ENCODE data around the gene UBE2J1.
"Not testable (repeated sequence)": the region's sequence is repeated elsewhere in the genome, so short reads cannot be mapped to it uniquely, and the experiment has no call there.

The UBE2J1 gene, protein sequence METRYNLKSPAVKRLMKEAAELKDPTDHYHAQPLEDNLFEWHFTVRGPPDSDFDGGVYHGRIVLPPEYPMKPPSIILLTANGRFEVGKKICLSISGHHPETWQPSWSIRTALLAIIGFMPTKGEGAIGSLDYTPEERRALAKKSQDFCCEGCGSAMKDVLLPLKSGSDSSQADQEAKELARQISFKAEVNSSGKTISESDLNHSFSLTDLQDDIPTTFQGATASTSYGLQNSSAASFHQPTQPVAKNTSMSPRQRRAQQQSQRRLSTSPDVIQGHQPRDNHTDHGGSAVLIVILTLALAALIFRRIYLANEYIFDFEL

DNA sequence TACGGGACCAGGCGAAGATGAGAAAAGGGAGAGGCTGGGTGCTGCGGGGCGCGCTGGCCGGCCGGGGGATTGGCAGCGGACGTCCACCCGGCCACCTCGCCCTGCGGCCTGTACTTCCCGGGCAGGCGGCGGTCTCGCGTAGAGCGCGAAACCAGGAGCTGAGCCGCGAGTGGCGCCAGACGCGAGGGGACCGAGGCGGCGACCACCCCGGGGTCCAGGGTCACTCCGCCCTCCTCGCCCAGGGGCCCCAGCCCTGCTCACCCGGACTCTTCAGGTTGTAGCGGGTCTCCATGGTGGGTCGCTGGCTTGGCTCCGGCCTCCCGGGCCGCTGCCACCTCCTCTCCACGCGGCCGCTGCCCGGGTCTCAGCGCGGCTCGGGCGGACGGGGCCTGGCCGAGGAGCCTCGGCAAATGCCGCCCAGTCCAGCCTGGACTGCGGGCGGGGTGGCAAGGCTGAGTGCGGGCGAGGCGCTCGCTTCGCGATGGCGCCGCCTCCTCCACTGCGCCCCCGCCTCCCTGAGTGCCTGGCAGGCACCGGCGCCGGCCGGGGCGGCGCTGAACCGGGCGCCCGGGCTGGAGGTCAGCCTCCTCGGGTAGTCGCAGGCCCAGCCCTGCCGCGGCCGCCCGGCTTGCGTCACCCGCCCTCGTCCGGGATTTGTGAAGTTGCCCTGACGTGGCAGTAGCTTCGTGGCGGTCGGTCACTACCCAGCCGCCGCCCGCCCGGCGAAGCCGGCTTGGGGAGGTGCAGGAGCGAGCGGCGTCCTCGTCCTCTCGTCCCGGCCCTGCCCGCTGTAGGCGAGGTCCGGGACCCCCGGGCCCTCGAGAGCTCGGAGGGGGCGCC is at the start of gene UBE2J1:
TSS of gene UBE2J1 (minus strand) at position 445 of the 840 bp plus-strand sequence. CDS start at position 292, 153 bp downstream.
- DNase-seq (ENCODE audit: low spot score): peak; percentile 97

DNA sequence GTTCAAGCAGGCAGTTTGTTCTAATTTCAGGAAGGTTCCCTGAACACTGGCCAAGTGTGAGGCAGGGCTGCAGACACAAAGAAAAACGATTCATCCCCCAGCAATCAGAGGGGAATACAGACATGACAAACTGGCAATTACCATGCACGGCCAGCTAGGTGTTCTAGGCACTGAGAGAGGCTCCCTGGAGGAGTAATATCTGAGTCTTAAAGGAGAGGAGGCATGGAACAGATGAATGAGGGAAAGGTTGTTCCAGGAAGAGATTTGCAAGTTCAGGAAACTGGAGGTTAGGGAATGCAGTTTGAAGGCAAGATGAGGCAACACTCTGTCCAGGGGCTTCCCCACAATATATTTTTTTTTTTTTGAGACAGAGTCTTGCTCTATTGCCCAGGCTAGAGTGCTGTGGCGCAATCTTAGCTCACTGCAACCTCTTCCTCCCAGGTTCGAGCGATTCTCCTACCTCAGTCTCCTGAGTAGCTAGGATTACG is 48.4 kb upstream of the UBE2J1 start:
- DNase-seq (ENCODE audit: low spot score): no peak

DNA sequence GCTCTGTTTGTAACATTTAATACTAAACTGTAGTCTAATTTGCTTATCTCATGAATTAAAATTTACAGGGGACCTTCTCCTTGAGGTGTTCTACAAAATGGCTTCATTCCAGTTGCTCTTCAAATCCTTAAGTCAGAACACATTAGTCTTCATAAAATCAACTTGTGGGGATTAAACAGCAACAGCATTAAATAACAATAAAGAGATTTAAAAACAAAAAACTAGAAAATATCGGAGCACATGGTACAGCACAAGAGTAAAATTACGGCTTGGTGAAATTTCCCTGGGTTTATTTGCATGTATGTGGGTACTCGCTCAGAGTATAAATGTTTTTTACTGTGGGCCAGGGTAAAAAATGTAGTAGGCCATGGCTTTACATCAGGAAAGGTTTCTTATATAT is 47.5 kb upstream of the UBE2J1 start:
- DNase-seq (ENCODE audit: low spot score): no peak

DNA sequence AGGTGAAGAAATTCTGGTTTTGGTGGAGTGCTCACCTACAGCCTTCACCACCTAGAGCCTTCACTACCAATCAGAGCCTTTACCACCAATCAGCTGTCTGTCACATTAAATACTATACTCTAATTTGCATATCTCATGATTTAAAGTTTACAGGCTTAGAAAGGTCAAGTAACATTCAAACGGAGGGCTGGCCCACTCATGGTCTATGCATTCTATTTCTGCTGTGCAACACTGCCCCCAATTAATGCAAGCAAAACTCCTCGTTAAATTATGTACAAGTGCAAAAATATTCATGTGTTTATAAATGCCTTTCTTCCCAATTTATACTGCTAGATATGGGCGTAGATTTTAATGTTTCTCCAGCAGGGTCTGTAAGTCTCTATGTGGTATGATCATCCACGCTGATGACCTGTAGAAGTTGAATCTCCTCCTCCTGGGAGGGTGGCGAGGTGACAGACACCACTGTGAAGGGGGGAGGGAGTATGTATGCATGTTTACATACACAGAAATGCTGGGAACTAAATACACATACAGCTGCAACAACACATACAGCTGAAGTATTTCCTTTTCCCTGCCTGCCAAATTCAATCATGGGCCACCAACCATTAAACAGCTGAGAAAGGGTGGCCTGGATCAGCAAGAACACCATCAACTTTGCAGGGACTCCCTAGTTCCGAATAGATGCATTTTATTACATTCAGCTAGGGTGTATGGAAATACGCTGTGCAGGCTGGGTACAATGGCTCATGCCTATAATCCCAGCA is 46.4 kb upstream of the UBE2J1 start:
- DNase-seq (ENCODE audit: low spot score): no peak

DNA sequence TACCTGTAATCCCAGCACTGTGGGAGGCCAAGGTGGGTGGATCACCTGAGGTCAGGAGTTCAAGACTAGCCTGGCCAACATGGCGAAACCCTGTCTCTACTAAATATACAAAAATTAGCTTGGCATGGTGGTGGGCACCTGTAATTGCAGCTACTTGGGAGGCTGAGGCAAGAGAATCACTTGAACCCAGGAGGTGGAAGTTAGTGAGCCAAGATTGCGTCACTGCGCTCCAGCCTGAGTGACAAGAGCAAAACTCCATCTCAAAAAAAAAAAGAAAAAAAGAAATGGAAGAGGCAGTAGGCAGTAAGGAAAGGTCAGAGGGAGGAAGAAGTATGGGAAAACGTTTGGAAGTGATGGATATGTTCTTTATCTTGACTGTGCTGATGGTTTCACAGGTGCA is 45.4 kb upstream of the UBE2J1 start:
- not testable (repeated sequence) for DNase-seq (ENCODE audit: low spot score)

DNA sequence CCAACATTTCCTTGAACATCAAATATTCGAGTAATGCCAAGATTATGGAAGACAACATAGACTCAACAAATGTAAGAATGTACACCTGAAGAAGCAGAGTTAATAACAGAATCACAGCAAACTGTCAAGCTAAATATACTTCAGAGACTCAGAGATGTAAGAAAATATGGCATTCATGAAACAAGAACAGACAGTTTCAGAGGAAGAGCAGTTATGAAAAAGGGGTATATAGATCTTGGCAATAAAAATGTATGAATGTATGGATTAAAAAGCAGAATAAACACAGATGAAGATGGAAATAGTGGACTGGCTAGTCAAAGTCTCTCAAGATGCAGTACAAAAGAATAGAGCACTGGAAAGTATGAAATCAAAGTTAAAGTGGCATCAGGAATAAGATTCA is 41.1 kb upstream of the UBE2J1 start:
- no peak for DNase-seq (ENCODE audit: low spot score)

DNA sequence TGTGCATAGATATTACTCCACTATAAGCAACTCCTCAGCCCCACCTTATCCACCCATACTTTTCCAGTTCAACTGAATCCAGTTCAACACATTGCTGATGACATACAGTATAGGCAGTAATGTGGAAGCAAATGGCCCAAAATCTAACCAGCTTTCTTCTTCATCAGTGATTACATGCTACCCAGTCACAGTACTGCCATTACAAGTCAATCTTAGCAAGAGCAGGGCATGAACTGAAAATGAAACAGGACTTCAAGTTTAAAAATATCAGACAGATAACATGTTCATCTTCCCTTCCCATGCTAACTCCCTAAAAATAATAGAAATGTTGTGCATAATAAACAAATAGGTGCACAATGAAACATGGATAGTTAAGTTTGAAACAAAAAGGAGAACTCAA is 40.3 kb upstream of the UBE2J1 start:
- no peak for DNase-seq (ENCODE audit: low spot score)

DNA sequence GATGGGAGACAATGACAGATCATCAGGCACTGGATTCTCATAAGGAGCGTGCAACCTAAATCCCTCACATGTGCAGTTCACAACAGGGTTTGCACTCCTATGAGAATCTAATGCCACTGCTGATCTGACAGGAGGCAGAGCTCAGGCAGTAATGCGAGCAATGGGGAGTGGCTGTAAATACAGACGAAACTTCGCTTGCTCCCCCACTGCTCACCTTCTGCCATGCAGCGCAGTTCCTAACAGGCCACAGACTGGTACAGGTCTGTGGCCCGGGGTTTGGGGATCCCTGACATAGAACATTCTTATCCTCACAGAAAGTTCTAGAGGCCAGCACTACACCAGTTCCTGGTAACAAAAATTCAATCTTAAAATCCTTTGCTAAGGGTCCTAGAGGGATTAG is 36.3 kb upstream of the UBE2J1 start:
- DNase-seq (ENCODE audit: low spot score): no peak

DNA sequence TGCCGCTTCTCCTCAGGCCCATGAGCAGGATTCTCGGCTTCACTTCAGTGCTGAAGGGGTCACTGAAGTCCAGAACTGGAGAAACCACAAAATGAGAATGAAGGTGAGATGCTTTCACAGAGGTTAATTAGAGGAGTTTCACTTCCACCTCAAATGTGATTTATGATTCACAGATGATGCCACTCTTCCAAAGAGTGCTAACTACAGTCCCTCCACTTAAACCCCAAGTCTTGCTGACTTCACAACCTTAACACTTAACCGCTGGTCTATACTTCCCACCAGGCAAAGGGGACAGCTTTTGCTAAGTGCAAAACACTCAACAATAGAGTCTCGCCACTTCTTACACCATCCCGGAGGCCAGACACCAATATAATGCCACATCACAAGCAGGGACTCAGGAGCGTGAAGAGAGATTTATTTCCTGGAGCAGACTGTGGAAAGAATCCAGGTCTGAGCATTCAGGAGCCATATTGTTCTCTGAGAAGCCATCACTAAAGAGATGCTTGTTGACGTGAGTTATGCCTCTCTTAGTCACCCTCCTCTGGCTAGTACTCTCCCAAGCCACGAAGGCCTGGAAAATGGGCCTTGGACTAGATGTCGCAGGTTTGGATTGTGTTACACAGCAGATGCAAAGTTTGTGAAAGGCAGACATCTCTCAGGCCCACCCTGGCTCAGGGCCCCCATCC is 35.1 kb upstream of the UBE2J1 start:
- no peak for DNase-seq (ENCODE audit: low spot score)

DNA sequence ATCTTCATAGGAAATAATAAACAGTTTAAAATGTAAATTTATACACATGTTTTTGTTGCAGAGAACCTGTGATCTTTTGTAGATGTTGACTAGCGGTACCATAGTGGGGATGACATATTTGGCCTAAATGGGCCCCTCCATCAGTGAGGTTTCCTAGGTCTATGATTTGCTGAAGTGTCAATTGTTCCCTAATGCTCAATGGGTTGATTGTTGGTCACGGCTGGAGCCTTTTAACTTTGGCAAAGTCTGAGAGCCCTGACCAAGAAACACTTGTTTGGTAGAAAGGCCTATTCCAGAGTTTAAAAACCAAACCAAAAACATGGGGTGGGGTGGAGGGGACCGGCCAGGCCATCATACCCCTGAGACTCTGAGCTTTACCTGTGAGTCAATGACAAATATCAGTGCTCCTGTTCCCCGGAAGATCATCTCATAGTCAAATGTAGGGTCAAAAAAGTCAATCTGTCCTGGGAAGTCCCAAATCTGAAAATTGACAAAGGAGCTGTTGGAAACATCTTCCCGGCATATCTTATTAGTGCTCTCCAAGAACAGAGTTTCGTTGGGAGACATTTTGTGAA is 34.5 kb upstream of the UBE2J1 start:
- no peak for DNase-seq (ENCODE audit: low spot score)

DNA sequence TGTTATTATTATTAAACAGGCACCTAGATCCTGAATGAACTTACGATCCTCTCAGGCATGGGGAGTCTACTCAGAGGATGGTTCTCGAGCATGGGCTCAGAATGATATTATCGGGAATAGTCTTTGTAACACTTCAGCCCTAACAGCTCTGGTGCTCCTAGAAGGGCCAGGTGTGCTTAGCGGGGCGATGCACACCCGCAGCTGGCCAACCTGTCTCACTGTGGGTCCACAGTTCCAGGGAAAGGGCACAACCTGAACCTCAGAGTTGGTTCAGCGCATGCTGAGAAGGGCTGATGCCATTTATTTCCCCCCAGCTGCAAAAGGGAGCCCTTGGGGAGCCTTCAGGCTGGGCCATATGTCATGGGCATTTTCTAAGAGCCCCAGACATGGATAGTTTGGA is 33.3 kb upstream of the UBE2J1 start:
- DNase-seq (ENCODE audit: low spot score): no peak

DNA sequence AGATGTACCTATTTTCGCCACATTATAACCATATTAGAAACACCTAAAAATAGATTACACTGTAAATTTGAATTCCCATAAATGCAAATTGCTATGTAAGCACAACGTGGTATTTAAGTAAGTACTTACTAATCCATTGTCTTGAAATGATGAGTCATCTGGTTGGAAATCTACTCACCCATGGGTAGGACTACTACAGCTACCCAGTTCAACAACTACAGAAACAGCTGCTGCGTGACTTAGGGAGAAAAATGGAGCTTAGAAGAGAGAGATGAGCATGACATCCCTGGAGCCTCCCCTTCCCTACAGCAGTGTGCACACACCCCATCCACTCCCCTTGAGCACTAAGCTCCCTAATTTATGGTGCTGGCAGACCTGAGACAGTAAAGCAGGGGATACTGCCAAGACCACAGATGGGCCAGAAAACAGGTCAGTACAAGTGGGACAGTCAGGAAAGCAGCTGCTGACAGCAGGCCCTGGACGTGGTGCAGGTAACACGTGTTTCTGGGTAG is 32.7 kb upstream of the UBE2J1 start:
- no peak for DNase-seq (ENCODE audit: low spot score)

DNA sequence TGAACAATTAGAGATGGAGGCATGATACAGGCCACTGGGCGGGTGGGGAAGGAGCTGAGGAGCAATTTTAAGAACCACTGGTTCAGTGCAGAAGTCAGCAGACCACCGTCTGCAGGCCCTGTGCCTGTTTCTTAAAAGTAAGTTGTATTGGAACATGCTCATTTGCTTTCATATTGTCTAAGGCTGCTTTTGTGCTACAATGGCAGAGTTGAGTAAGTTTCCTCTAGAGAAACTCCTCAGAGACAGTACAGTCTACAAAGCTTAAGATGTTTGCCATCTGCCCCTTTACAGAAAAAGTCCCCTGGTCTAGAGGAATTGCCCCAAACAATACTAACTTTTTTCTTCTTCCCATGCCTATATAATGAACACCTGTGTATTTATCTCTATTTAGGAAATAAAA is 28.5 kb upstream of the UBE2J1 start:
- DNase-seq (ENCODE audit: low spot score): no peak

DNA sequence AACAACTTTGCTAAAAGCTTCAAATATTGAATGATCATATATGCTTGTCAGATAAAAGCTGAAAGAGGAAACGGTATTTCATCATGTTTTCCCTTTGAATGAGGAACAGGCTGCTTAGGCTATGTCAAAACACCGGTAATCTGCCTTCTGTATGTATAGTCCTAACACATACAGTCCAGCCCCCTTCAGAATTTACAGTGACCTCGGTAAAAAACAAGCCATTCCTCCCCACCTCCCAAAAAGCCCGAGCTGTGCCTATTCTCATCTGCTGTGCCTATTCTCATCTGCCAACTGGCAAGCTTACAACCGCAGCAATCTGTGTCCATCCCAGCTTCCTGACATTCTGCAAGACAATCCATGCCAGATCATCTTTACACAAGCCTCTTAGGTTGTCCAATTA is 26.8 kb upstream of the UBE2J1 start:
- no peak for DNase-seq (ENCODE audit: low spot score)

DNA sequence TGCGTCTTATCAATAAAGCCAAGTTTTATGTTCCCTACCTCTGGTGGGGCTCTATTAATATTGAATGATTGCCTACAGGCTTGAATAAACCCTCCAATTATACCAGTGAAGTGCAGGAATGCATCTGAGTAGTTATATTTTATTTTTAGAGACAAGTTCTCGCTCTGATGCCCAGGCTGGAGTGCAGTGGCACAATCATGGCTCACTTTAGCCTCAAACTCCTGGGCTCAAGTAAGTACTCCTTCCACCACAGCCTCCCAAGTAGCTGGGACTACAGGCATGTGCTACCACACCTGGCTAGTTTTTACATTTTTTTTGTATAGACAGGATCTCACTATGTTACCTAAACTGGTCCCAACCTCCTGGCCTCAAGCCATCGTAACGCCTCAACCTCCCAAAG is 26.1 kb upstream of the UBE2J1 start:
- no peak for DNase-seq (ENCODE audit: low spot score)

DNA sequence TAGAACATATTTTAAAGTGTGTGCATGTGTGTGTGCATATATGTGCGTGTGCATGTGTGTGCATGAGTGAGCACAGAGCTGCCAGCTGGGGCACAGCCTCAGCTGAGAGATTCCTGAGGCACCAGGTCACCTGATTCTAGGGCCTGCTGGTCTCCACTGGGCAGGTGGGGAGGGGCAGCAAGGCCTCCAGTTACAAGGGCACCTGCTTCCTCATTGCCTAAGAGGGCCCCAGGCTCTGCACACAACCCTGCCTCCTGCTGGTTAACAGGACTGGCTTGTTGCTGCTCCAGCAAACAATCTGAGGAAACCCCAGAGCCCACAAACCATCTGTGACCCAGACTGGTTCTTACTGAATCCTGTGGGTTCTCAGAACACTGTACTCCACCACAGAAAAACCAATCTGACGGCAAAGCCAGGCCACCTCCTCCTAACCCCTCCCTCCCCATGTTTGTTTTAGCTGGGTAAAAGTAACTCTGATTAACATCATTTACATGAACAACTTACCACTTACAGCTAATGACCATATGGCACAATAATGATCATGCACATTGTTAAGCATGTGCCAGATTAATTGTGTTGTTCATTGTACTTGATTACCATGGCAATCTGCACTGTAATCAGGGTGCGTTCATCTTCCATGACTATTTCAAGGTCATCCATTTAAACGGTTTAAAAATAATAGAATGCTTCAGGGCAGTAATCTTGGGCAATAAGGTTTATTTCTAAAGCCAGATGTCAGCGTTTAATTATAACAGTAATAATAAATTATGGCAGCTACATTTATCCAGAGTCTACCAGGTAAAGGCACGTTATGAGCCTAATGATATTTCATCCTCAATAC is 23.1 kb upstream of the UBE2J1 start:
- no peak for DNase-seq (ENCODE audit: low spot score)

DNA sequence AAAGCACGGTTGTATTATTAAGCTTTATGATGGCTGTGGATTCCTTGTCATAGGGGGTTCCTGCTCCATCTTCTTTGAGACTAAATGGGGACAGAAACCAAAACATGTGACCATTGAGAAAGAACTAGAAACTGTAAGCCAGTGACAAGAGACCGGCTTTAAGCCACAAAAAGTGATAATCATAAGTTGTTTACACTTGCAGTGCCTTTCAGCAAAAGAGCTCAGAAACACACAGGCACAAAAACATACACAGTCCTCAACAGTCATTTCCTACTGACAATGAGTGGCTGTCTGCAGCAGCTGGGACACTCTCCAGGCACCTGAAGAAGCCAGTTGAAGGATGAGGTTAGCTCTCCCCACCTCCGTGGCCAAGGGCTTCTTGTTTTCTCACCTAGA is 20.0 kb upstream of the UBE2J1 start:
- no peak for DNase-seq (ENCODE audit: low spot score)

DNA sequence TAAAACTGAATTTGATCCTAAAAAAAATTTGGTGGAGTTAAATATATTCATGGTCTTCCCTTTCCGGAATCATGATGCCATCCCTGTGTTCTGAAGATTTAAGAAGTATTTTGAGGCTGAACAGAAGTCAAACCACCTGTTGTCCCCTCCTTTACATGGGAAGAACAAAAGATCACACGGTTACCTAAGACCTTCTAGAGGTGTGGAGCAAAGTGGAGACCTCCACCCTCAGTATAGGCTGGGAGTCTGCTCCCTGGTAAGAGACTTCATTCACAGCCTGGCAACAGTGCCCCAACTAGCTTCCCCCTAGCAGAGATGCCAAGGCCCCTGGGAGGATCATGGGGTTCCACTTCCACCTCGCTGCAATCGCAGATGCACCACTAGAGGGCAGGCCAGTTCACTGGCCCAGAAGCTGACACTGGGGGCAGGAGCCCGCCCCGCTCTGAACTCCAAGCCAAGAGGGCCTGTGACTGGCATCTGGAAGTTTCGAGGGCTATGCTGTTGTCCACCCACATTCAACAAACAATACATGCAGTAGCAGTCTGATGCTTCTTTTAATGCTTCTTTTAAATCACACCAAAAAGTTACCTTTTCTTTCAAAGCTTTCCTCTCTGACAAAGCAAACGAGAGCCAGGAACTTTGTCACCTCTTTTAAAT is 19.5 kb upstream of the UBE2J1 start:
- DNase-seq (ENCODE audit: low spot score): peak; percentile 88

DNA sequence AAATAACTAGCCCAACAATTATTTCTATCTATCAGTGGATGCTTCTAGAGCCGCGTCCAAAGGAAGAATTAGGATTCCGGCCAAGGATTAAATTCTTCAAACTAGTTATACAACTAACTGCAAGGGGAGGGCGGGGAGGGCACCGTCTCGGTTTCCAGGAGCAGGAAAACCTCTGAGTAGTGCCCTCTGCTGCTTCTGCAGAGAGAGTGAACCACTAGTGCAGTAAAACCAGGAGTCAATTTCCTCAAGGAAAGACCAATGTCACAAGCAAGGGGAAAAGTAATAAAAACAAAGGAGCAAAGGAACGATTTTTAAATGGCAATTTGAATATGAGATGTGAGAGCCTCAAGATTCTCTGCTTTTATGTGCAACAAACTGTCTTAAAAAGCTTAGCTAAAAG is 16.5 kb upstream of the UBE2J1 start:
- peak; percentile 76 for DNase-seq (ENCODE audit: low spot score)

DNA sequence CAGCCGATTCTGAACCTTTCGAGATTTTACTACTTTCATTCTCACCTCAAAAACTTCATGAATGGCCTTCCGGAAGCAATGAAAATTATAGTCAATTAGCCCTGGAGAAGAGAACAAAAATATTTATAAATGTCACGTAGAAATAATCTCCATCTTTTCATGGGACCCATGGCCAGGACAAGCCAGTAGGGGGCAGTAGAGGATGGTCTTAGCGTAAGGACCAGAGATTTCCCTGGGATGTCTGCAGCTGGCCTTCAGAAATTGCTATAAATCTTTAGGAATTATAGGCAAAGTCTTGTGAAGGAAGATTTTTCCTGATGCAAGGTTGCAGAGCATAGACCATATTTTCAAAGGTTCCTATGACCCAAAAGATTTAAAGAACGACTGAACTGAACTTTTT is 15.6 kb upstream of the UBE2J1 start:
- DNase-seq (ENCODE audit: low spot score): peak; percentile 59
